Activated CD4-positive, CD25-positive, alpha-beta regulatory T cell treated with anti-CD3 and anti-CD28 coated beads, Interleukin-2, amount 50 U/mL, for 72 hours (primary cell): ENCODE measurements around the gene TTC23.

ENCODE experiments used
- DNase-seq: peaks from one replicate; pipeline ENCODE4 v3.0.0; 2021

Gene TTC23

DNA sequence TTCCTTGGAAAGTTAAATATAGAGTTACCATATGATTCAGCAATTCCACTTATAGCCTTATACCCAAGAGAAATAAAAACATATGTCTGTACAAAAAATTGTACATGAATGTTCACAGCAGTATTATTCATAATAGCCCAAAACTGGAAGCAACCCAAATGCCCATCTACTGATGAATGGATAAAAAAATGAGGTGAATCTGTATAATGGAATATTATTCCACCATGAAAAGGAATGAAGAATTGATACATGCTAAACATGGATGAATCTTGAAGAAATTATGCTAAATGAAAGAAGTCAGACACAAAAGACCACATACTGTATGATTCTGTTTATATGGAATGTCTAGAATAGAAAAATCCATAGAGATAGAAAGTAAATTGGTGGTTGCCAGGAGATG lies 61.4 kb downstream of the TTC23 start:
- DNase-seq: no peak

DNA sequence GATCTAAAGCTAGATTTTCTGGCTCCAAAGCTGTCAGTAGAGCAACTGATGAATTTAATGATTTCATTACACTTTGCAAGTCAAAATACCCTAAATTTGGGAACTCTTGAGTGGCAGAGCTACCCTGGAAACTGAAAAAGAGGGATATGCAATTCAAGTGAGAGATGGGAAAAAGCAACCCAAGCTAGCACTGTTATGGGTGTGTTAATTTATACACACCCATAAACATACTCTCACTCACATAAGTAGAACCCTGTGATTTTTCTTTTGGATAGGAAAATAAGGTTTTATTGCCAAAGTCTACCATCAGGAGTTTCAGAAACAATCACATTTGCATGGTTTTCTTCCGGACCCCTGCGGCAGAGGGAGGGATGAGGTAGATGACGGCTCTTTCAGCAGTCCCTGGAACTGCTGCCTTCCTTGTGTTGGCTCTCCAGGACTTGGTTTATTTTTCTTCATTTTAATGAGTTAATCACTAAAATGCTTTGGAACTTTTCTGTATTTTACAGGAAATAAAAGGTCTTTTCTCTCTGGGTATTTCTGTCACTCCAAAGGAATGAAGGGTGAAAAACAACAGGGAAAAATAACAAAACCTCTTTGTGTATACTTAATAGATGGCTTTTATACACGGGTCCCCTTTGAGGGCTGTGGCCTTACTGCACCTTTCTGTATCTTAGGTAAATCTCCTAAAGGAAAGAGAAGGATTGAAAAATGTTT lies 63.8 kb downstream of the TTC23 start:
- no peak for DNase-seq

DNA sequence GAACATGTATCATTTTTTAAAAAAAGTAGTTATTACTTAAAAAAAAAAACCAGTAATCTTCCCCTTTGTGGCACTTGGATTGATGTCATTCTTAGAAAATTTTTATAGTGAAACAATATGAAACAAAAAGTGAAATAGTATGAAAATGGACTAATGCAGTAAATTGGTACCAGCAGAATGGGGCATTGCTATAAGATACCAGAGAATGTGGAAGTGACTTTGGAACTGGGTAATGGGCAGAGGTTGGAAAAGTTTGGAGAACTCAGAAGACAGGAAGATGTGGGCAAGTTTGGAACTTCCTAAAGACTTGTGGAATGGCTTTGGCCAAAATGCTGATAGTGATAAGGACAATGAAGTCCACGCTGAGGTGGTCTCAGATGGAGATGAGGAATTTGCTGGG lies 66.6 kb downstream of the TTC23 start:
- no peak for DNase-seq

DNA sequence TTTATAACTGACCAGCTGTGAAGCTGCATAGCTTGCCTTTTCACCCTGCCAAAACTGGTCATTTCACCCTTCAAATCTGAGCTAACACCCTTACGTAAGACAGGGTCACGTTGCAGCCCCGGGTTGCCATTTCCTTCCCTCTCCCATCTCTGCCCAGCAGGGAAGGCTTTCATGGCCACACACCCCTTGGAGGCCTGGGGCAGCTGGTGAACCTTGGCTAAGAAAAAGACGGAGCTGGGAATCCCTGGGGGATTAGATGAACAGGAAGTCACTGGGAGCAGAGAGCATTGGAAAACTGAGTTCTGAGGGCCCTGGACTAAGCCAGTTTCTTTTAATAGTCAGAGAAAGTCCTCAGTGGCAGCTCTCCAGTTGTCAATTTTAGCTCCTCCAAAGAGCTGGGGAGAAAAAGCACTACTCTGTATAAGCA lies 67.8 kb downstream of the TTC23 start:
- no peak for DNase-seq

DNA sequence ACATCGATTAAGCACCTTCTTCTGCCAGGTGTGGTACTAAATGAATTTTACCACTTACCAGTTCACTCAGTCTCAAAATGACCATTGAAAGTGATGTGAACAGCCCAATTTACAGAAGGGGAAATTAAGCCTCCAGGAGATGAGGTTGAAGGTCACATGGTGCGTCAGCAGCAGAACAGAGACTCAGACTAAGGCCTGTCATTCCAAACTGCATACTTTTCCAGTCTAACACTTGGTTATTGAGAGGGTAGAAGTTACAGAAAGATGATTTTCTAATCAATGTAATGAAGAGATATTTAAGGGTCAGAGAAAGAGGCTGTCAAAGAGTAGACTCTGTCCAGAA lies 68.4 kb downstream of the TTC23 start:
- DNase-seq: no peak

DNA sequence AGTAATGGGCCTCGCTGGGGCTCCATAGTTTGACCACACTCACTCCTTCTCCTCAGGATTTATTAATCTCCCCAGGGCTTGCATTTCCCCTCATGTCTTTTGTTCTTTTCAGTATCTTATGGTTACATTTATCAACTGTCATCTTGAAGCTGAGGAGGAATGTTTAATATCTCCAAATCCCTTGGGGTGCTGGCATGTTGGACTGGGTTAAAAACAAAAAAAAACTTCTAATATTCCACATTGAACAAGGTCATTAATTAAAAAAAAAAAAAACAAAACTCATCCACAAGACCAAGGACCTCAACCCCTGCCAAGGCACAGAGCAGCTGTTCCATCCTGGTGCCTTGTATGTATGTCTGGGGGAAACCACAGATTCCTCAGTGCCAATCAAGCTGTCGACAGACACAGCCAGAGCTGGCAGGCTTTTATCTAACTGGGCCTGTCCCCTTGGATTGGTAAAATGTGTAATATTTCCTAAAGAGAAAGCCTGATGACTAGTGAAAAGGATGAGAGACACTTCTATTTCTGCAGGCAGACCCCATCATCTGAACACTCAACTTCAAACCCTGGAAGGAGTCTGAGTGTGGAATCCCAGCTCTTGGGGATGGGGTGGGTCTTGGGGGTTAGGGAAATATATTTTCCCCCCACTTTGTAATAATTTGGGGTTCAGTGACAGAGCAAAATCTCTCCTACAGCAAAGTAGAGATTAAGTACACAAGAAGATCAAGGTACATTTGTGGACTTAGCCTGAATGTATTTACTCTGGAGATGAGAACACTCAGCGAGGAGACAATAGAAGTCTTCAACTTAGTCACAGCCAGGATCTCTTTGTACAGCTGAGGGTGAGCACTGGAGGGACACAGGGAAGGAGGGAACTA lies 69.1 kb downstream of the TTC23 start:
- DNase-seq: no peak

DNA sequence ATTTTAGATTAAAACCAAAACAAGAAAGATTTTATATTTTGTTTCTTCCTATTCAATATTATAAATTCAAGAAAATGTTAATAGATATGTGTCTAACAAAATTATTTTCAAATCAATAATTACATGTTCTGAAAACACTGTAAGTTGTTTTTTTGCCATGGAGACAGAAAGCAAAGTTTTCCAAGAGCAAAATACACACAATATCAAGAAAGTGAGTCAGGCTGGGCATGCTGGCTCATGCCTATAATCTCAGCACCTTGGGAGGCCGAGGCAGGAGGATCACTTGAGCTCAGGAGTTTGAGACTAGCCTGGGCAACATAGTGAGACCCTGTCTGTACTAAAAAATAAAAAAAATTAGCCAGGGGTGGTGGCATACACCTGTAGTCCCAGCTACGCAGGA lies 71.7 kb downstream of the TTC23 start:
- no peak for DNase-seq

DNA sequence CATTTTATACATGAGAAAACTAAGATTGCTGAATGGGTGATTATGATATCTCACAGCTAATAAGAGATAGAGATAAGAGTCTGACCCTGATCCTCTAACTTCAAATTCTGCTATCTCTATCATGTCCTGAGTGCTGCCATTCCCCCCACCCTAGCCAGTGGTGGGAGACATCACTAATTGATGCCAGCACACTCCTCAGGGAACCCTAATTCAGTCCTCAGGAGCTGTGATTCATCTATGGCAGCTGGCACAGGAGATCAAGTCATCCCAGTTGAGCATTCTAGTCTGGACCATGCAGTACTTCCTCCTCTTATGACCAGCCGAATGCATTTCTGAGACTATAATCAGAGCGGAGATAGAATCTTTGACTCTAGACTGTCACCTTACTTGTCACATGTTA lies 72.6 kb downstream of the TTC23 start:
- DNase-seq: no peak

DNA sequence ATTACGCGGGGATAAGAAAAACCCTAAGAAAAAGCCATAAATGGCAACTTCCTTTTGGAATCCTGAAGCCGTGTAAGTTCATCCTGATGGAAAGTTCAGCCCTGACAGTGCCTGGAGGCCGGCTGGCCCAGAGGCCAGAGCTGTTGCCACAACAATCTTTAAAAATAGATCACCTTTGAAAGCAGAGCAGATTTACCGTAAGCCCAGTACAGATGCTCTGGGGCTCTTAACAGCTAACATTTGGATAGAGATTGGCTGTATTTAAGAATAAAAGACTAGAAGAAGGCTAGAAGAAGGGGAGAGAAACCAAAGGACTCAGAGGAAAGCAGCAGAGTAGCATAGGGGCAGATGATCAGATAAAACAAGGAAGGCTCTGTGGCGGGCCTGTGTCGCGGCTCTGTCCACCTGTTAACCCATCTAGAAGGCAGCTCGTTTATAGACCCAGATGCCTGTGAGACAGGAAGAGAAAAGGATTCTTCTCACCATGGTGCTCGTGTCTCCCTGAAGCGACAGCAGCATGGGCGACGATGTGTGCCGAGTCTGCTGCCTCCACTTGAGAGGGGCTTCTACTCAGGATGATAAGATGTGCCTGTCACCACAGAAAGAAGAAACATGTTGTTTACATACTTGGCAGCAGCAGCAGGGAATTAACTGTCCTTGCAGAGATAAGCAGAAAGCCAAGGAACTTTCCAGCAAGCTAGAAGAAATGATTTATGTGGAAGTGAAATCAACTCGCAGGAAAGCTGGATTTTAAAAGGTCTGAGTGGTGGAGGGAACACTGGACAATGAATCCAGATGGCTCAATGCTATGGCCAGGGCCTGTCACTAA lies 74.6 kb downstream of the TTC23 start:
- DNase-seq: no peak

DNA sequence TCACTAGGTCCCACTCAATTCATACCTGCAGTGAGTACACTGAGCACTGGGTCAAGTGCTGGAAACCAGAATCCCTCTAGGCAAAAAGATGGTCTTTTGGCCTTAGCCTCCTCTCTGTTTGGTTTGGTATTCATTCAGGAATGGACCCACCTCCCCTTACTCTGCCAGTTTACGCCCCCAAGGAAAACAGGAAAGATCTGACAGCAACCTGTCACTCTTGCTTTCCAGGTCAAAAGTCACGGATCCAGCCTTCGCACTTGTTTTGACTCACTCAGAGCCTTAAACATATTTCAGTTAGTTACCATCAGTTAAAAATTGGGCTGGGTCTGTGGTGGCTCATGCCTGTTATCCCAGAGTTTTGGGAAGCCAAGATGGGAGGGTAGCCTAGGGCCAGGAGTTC lies 76.4 kb downstream of the TTC23 start:
- no peak for DNase-seq

DNA sequence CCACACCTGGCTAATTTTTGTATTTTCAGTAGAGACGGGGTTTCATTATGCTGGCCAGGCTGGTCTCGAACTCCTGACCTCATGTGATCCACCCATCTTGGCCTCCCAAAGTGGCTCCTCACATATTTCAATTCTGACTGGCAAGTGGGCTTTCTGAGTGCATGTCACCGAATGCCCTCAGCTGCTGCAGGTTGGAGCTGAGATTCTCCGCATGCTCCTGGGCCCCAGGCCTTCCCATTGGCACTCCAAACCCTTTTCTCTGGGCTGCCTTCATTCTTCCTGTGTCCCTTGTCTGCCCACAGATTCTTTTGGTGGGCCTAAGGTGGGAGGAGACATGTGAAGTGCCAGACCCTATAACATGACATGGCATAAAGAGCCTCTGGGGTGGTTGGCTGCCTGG lies 77.2 kb downstream of the TTC23 start:
- DNase-seq: no peak

DNA sequence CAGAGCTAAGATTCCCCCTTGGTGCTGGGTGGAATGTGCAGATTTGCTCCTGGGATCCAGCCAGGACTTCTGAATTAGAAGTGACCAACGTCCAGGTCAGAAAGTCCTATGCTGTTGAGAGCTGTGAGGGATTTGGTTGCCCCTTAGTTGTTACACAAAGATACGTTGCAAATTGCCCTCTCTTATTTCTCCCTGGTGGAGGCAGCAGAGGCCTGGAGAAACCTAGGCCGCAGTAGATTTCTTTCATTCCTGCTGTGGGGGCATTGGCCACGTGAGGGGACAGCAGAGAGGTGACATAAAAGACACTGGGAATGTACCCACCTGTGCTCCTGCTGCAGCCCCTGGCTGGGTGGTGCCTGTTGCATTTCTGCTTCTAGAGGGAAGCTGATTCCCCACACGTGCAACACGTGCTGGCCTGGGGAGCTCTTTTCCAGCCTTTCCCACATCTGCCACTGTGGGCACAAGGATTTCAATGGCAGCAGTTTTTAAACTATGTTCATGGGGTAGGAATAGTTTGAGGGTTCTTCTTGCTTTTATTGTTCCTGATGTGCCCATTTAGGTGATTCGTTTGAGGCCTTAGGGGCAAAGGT lies 78.8 kb downstream of the TTC23 start:
- DNase-seq: no peak

DNA sequence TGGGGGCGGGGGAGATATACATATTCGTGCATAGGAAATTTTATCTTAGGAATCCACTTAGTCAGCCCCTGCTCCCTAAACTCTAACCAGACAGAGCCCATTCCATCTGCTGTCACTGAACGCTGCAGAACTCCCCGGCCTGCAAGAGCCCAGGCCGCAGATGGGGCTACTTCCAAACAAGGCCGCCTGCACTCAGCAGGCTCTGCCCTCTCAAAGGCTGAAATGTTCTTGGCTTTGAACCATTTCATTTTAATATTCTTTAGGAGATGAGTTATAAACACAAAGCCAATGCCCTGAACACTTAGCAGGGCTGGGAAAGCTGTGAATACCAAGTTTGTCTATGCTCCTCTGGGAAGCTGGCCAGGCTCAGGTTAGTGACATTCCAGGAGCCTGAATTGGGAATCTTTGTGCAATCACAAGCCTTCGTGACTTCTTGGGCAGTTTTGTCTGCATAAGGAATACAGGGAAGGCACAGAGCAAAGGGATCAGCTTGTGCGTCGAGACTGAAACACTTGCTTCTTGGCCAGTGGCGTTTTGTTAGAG lies 79.5 kb downstream of the TTC23 start:
- DNase-seq: no peak

DNA sequence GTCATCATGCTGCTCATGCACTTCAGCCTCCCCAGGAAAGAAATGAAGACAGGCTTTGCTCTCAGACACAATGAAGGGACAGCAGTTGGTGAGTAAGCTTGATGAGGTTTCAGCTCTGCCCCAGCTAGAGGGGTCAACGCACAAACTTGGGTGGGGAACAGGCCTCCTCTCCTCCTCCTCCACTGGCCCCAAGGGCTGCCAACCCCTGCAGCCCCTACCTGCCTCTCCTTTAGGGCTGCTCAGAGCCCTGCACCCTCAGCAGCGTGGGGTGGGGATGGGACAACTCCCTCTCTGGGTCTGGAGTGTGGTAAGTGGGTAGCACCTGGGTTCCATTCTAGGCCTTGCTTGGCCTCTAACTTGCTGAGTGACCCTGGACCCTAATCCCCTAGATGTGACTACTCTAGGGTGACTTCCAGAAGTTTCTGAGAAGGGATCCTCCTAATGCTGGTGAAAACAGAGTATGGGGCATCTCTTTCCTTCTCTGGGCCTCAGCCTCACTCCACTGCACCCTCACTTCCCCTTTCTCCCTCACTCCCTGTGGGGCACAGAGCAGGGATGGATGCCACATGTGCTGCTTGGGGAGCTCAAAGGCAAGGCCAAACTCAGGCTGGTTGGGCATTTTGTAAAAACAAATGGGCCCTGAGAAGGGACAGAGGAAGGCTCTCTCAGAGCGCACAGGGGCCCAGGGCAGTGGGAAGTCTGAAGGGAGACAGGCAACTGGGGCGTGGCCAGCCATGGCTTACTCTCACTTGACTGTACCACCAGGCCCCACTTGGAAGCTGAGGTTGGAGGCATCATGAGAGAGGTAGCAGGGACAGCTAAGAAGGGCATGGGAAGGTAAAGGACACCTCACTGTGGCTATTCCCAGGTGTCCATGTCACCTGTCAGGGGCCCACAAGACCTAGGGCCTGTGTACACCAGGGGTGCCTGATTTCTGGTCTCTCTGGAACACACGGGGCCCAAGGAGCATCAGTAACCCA lies 80.5 kb downstream of the TTC23 start:
- DNase-seq: no peak

DNA sequence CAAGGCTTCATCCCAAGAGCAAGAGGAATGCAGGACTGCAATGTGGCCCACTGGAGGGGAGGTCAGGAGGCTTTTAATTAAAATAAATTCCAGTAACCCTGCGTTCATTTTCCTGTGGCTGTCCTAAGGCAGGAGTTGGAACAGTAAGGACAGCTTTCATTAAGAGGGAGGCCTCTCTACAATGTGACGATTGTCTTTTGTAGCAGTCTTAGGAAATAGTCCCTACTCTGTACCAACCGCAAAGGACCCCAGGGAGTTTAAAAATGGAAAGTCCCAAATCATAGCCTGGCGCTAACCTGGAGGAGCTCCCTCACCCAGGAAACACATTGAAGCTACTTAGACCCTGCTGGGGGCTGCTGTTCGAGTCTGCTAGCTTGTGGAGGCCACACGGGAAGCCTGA lies 81.7 kb downstream of the TTC23 start:
- DNase-seq: no peak

DNA sequence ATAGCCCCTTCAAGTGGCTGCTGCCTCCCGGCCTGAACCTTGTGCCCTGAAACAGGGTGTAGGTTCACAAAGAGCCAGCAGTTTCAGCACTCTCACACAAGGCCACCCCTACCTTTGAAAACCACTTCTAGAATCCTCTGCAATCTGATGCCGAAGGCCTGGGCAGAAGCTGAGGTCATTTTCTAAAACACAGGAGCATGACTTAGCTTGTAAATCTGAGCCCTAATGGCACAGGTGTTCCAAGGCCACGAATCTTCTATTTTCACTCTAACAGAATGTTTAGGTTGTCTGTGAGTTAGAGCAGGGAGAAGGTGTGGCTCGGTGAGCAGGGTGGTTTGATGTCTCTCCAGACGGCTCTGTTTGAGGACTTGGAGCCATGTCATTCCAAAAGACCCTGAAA lies 82.2 kb downstream of the TTC23 start:
- DNase-seq: no peak

DNA sequence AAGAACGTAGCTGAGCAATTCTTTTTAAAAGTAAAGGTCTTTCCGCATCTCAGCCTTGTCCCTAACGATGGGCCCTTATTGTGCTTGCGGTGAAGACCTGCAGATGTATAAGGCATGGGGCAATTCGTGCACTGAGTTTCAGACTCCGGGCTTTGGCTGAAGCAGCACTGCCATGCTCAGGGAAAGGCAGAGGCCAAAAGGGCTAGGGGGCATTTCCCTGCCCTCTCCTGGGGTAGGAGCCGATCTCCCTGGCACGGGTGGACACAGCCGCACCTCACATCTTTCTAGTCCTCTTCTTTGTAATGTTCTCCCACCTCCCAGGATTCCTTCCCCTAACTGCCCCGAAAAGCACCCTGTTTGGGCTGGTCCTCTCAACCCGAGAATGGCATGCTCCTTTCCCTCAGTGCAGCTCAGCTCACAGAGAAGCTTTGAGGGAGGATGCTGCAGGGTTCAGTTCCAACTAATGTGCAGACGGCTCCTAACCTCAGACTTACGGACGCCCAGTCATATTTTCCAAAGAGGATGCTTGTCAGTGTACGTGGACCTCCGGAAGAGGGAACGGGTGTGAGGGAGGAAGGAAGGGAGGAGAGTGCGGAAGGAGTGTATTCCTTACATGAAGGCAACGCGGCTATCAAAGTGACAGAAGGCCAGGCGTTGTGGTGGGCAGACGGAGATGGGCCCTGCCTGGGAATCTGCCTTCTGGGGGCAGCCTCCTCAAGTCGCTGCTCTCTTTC lies 83.3 kb downstream of the TTC23 start:
- DNase-seq: no peak

DNA sequence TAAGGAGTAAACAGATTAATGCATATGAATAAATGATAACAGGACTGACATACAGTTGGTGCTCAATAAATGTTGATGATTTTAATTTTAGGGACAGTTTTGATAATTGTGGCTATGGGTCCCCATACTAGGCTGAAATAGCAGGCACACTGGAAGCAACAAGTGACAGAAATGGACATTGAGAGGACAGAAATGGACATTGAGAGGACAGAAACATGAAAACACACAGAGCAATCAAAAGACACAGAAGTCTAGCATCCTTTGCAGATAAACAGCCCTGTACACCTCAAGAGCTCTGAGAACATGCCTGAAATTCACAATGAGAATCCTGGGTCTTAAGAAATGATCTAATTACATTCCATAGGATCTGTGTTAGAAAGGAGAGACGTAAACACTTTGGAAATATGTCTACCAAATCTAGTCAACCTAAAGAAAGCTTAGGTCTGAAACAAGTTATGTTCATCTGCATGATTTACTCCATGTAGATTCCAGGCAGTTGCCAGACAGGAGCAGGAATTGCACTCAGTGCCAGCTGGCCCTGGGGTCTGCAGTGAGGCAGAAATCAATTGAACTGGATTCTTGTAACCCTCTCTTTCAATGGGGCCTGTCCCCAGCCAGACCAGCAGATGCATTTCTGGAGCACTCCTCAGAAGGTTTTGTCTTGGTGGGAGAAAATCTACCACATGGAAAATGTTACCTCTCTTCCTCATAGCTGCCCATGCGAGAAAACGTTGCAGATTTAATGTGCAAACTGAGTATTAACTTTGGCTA lies 84.2 kb downstream of the TTC23 start:
- DNase-seq: no peak

DNA sequence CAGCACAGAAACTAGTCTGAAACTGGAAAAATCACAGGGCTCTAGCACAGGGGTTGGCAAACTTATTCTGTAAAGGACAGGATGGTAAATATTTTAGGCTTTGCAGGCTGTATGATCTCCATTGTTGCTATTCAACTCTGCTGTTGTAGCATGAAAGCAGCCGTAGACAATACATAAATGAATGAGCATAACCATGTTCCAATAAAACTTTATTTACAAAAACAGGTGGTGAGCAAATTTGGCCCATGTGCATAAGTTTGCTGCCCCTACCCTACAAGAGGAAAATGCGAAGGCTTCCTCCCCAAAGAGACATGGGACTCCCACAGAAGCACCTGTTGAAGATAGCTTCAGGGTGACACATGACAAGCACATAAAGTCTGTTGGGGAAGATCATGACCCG lies 85.3 kb downstream of the TTC23 start:
- DNase-seq: no peak
